Caco-2 (cell line): ENCODE measurements around the gene AIG1. TPM values are rescaled to one million over a fixed set of nuclear protein-coding genes. Genes with fewer than 3 reads are reported as not detected.

Source experiments
- BruUV-seq: library from RNA; stranded (reverse); fragments of 400-500 nt; replicated peaks from 2 replicates; lab custom pipeline; 2021; lab: Mats Ljungman, UMichigan
- CTCF ChIA-PET: fragments of 300-600 bp; sonication (Branson Sonifier 250); formaldehyde crosslinking; loops from one replicate; lab custom pipeline; 2022; ENCODE audit warnings: antibody characterized with exemption; lab: Charles Lee
- POLR2A ChIA-PET: fragments of 300-600 bp; sonication (Branson Sonifier 250); formaldehyde crosslinking; loops from one replicate; lab custom pipeline; 2022; ENCODE audit warnings: antibody characterized with exemption; lab: Charles Lee
- DNase-seq, 2 experiments: peaks; one replicate each; pipeline versions ENCODE4 v3.0.0 to v3.0.0-alpha.2; 2020 to 2022
- H3K27me3 ChIP-seq: replicated peaks from 2 replicates; pipeline ENCODE4 v1.6.0; 2011; ENCODE audit warnings: low read length; ENCODE audit not compliant: control insufficient read depth, insufficient read depth
- H3K36me3 ChIP-seq: 2 replicates; pipeline ENCODE4 v1.5.1; 2011; ENCODE audit warnings: low read length; ENCODE audit not compliant: control insufficient read depth, insufficient read depth
- H3K4me1 ChIP-seq: fragments of 250-450 bp; sonication (Bioruptor Pico); 2 replicates; pipeline ENCODE4 v1.5.1; 2020; ENCODE audit warnings: mild to moderate bottlenecking
- H3K4me3 ChIP-seq: 2 replicates; pipeline ENCODE4 v1.5.1; 2011; ENCODE audit warnings: low read depth, mild to moderate bottlenecking, control low read depth, low read length
- H3K9me3 ChIP-seq: fragments of 250-450 bp; sonication (Bioruptor Pico); 2 replicates; pipeline ENCODE4 v1.5.1; 2020; ENCODE audit warnings: mild to moderate bottlenecking, moderate library complexity
- H3K27ac Mint-ChIP-seq: one replicate; pipeline ENCODE4 v1.8.0; 2022; ENCODE audit warnings: mixed read lengths; ENCODE audit not compliant: unreplicated experiment
- H3K27me3 Mint-ChIP-seq: one replicate; pipeline ENCODE4 v1.8.0; 2022; ENCODE audit warnings: mixed read lengths; ENCODE audit not compliant: insufficient read depth, unreplicated experiment
- H3K36me3 Mint-ChIP-seq: one replicate; pipeline ENCODE4 v1.8.0; 2022; ENCODE audit warnings: mild to moderate bottlenecking, mixed read lengths; ENCODE audit not compliant: insufficient read depth, unreplicated experiment
- H3K4me1 Mint-ChIP-seq: one replicate; pipeline ENCODE4 v1.8.0; 2022; ENCODE audit warnings: low read depth, mixed read lengths; ENCODE audit not compliant: unreplicated experiment
- H3K4me3 Mint-ChIP-seq: one replicate; pipeline ENCODE4 v1.8.0; 2022; ENCODE audit warnings: mild to moderate bottlenecking, moderate library complexity, mixed read lengths; ENCODE audit not compliant: unreplicated experiment
- H3K9me3 Mint-ChIP-seq: one replicate; pipeline ENCODE4 v1.8.0; 2022; ENCODE audit warnings: mixed read lengths; ENCODE audit not compliant: unreplicated experiment
- CTCF ChIP-seq, 2 experiments: fragments of 200-600 bp in 1 of 2; IDR thresholded peaks; 1 replicate in 1 of 2; 2 replicates in 1 of 2; pipeline versions ENCODE4 v1.5.1 to v1.8.0; 2011 to 2022; ENCODE audit warnings: antibody characterized with exemption in 1 of 2, control low read depth in 1 of 2, inconsistent platforms in 1 of 2, low read depth in 1 of 2, low read length in 1 of 2, mild to moderate bottlenecking in 1 of 2, moderate library complexity in 1 of 2; ENCODE audit not compliant: insufficient read depth in 1 of 2, severe bottlenecking in 1 of 2, unreplicated experiment in 1 of 2
- intact Hi-C: fragments of 100-400 bp; cut with micrococcal nuclease; formaldehyde crosslinking; loops from one replicate; pipeline ENCODE4 v1.10.0; 2022; ENCODE audit not compliant: unreplicated experiment
- total RNA-seq: library from RNA; stranded (reverse); gene quantifications from 2 replicates; pipeline ENCODE4 v1.2.3, GENCODE V29; 2022

Gene AIG1
- total RNA-seq, 1 experiment from 2014 or later = 27.6 TPM

GRCh38 chr6:143093290-143093689 is 32.6 kb downstream of the AIG1 start:
- Histone ChIP-seq H3K4me3 (no peak overlapping the region), H3K4me1 (no peaks in the 10 kb centered on the region), H3K9me3 (no peaks in the 10 kb centered on the region), H3K27me3 (no peaks in the 10 kb centered on the region), H3K36me3 (no peaks in the 10 kb centered on the region)
- intact Hi-C loops = no loop called here
- no peak for DNase-seq
- no peak overlapping the region for H3K4me3 Mint-ChIP-seq
- no TSS peak for BruUV-seq
- no peak for TF ChIP-seq CTCF (IDR thresholded peaks at IDR 0.05; ENCODE audit: insufficient read depth in 1 of 2, low read depth in 1 of 2, low read length in 1 of 2, severe bottlenecking in 1 of 2, unreplicated experiment in 1 of 2)
- POLR2A ChIA-PET = no interaction called here
- H3K4me1 Mint-ChIP-seq = no peaks in the 10 kb centered on the region
- CTCF ChIA-PET = no interaction called here
- no peak overlapping the region for H3K27ac Mint-ChIP-seq
- no peaks in the 10 kb centered on the region for H3K9me3 Mint-ChIP-seq
- H3K36me3 Mint-ChIP-seq = no peaks in the 10 kb centered on the region
- H3K27me3 Mint-ChIP-seq = no peaks in the 10 kb centered on the region

- Mint-ChIP-seq H3K9me3 (no peaks in the 10 kb centered on the region), H3K27ac (no peak overlapping the region), H3K4me3 (no peak overlapping the region), H3K36me3 (no peaks in the 10 kb centered on the region), H3K27me3 (no peaks in the 10 kb centered on the region), H3K4me1 (no peaks in the 10 kb centered on the region)
- intact Hi-C loops = no loop called here
- no peak for DNase-seq
- no peaks in the 10 kb centered on the region for H3K27me3 ChIP-seq
- BruUV-seq = no TSS peak
- no peak for TF ChIP-seq CTCF (IDR thresholded peaks at IDR 0.05; ENCODE audit: insufficient read depth in 1 of 2, low read depth in 1 of 2, low read length in 1 of 2, severe bottlenecking in 1 of 2, unreplicated experiment in 1 of 2)
- no peaks in the 10 kb centered on the region for H3K4me1 ChIP-seq
- POLR2A ChIA-PET = no interaction called here
- H3K36me3 ChIP-seq = no peaks in the 10 kb centered on the region
- CTCF ChIA-PET = no interaction called here
- no peak overlapping the region for H3K4me3 ChIP-seq
- no peaks in the 10 kb centered on the region for H3K9me3 ChIP-seq
Observed at GRCh38 chr6:143096403-143096802, 35.7 kb downstream of the AIG1 start.

DNA sequence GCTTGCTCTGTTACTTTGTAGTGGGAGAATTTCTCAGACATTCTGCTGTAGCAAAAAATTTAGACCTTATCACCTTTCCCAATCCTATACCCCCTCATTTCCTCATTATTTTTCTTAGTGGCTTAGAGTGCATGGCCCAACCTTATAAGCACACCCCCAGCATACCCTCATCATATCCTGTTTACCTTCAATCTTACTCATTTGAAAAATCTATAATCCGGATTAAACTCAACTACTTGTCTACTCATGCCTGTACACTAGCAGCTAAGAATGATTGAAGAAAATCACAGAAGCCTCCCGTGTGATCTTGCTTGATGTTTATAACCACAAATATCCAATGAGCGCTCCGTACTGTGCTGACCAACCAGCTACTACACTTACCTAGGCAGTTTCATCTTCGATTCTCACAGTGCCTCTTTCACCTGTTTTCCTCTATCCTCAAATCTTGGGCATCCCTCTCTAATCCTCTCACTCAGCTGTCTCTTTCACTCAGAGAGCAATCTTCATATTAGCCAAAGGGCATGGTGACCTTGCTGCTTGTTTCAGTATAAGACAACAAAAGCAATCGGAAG is 36.6 kb downstream of the AIG1 start:
- CTCF ChIA-PET = no interaction called here
- H3K27ac Mint-ChIP-seq = no peak overlapping the region
- H3K36me3 Mint-ChIP-seq = no peaks in the 10 kb centered on the region
- POLR2A ChIA-PET = no interaction called here
- Histone ChIP-seq H3K36me3 (no peaks in the 10 kb centered on the region), H3K9me3 (no peaks in the 10 kb centered on the region), H3K27me3 (no peaks in the 10 kb centered on the region), H3K4me3 (no peak overlapping the region), H3K4me1 (no peaks in the 10 kb centered on the region)
- H3K27me3 Mint-ChIP-seq = no peaks in the 10 kb centered on the region
- BruUV-seq = no TSS peak
- H3K9me3 Mint-ChIP-seq = no peaks in the 10 kb centered on the region
- H3K4me1 Mint-ChIP-seq = no peaks in the 10 kb centered on the region
- intact Hi-C loops = no loop called here
- H3K4me3 Mint-ChIP-seq = no peak overlapping the region
- DNase-seq = no peak
- TF ChIP-seq CTCF (IDR thresholded peaks at IDR 0.05; ENCODE audit: insufficient read depth in 1 of 2, low read depth in 1 of 2, low read length in 1 of 2, severe bottlenecking in 1 of 2, unreplicated experiment in 1 of 2) = no peak
